ENCODE results near the gene AKR1A1.

- TF ChIP-seq CEBPB (IDR thresholded peaks at IDR 0.05; ENCODE audit: low read depth, low read length) (no peak), CTCF (IDR thresholded peaks at IDR 0.05; ENCODE audit: control extremely low read depth in 1 of 3, insufficient read depth in 1 of 3, low read depth in 1 of 3, low read length in 3 of 3) (no peak), CHD2 (IDR thresholded peaks at IDR 0.05; ENCODE audit: low read length) (no peak)
Measured at GRCh38 chr1:45503462-45504360, 46.9 kb upstream of the AKR1A1 start.
